ENCODE data around the gene TMEM74B. TPM values are rescaled to one million over a fixed set of nuclear protein-coding genes. Genes with fewer than 3 reads are reported as not detected.
A peak's percentile ranks its signal among the peaks of the same experiment; 100 is the strongest.

The TMEM74B gene
- polyA plus RNA-seq, 3 donors from 2014 or later, result not detected

DNA sequence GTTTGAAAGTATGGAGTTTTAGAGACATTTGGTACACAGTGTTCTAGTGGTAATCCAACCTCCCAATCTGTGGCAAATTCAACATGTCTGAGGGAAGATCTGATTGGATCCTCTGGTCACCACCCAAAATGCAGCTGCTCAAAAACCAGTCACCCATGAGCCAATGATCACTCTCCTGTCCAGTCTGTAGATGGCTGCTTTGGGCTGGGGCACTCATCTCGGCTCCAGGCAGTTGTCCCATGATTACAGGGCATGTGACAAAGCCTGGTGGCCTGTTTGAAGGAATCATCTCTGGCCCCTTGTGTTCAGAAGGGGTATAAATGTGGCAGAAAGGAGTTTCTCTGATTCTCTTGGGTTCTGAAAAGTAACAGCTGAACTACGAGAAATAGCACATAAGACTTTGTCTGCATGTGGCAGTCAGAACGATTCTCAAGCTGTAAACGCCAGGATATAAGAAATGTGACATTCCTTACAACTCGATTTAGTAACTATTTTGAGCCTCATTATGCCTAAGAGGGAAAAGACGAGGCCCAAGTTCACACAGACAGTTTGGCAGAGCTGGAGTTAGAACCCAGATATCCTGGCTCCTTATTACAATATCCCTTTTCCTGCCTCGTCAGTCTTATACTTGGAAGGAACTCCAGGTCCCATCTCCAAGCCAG lies 14.6 kb upstream of the TMEM74B start:
- H3K4me3 Mint-ChIP-seq, result no peak overlapping the region
- no peaks in the 10 kb centered on the region for H3K9me3 Mint-ChIP-seq
- H3K36me3 Mint-ChIP-seq, result no peaks in the 10 kb centered on the region
- H3K27me3 Mint-ChIP-seq (ENCODE audit: low read depth in 3 of 3), result peaks cover 0 to 2% (median under 1%) of the 10 kb centered on the region in 3 donors
- no peak for DNase-seq
- H3K27ac Mint-ChIP-seq, result no peak overlapping the region
- no peaks in the 10 kb centered on the region for H3K4me1 Mint-ChIP-seq

DNA sequence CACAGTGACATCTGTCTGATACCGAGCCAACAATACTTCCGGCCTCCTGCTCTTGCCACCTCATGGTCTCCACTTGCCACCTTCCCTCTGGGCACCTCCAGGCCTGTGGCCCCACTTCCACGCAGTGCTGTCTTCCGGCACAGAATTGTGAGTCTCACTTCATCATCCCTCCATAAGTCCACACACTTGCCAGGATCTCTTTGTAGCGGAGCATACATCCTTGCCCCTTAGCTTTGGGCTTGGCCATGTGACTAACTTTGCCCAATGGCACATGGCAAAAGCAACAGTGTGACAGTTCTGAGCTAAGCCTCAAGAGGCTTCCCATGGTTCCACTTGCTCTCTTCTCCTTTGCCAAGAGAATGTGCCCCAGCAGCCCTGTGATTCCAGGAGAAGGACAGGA lies 14.0 kb upstream of the TMEM74B start:
- Mint-ChIP-seq H3K27me3 (ENCODE audit: low read depth in 3 of 3) (peaks cover 0 to 2% (median 0%) of the 10 kb centered on the region in 3 donors), H3K9me3 (no peaks in the 10 kb centered on the region), H3K36me3 (no peaks in the 10 kb centered on the region), H3K4me3 (no peak overlapping the region), H3K27ac (no peak overlapping the region), H3K4me1 (no peaks in the 10 kb centered on the region)
- DNase-seq, result no peak

DNA sequence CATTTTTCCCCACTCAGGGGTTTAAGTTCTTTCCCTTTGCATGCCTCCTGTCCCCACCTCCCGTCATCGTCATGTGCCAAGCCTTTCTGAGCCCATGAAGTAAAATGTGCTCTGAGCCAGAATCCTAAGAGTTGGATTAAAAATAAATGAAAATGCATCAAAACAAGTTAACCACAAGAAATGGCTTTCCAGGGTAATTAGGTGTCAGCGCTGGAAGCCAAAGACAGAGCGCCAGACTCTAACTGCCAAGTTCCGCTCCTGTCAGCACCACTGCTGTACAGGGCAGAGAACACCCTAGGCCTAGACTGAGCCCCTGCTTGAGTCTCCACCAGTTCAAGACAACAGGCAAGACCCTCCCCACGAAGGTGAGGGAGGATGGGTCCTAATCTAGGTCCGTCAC lies 13.0 kb upstream of the TMEM74B start:
- Mint-ChIP-seq H3K27ac (no peak overlapping the region), H3K27me3 (ENCODE audit: low read depth in 3 of 3) (peaks cover 0 to 2% (median 0%) of the 10 kb centered on the region in 3 donors), H3K4me3 (no peak overlapping the region), H3K36me3 (no peaks in the 10 kb centered on the region), H3K9me3 (no peaks in the 10 kb centered on the region), H3K4me1 (no peaks in the 10 kb centered on the region)
- DNase-seq, result no peak

DNA sequence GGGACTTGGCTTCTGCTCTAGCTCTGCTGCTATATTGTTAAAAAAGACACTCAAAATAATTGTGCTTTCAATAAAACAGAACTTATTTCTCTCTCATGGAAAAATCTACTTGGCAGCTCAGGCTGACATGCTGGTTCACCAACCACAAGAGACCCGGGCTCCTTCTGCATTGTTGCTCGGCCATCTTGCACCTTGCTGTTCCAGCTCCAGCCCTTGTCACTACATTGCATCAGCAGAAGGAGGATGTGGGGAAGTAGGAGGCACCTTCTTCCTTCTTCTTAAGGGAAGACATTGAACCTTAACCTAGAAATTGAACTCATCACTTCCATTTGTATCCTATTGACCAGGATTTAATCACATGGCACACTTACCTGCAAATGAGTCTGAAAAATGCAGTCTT lies 11.9 kb upstream of the TMEM74B start:
- no peak overlapping the region for H3K27ac Mint-ChIP-seq
- no peaks in the 10 kb centered on the region for H3K36me3 Mint-ChIP-seq
- DNase-seq, result no peak
- H3K4me3 Mint-ChIP-seq, result no peak overlapping the region
- peaks cover 0 to 2% (median 0%) of the 10 kb centered on the region in 3 donors for H3K27me3 Mint-ChIP-seq (ENCODE audit: low read depth in 3 of 3)
- H3K9me3 Mint-ChIP-seq, result no peaks in the 10 kb centered on the region
- H3K4me1 Mint-ChIP-seq, result no peaks in the 10 kb centered on the region

- Mint-ChIP-seq H3K9me3 (no peaks in the 10 kb centered on the region), H3K27me3 (ENCODE audit: low read depth in 3 of 3) (peaks cover 0 to under 1% (median under 1%) of the 10 kb centered on the region in 3 donors), H3K4me1 (no peaks in the 10 kb centered on the region), H3K27ac (no peak overlapping the region), H3K36me3 (no peaks in the 10 kb centered on the region), H3K4me3 (no peak overlapping the region)
- no peak for DNase-seq
Measured at GRCh38 chr20:1195226-1195625, 10.4 kb upstream of the TMEM74B start.

GRCh38 chr20:1191299-1191698 lies 6.5 kb upstream of the TMEM74B start:
- no peak for DNase-seq
- Mint-ChIP-seq H3K27ac (no peak overlapping the region), H3K27me3 (ENCODE audit: low read depth in 3 of 3) (peaks cover 0 to 3% (median 2%) of the 10 kb centered on the region in 3 donors), H3K4me3 (no peak overlapping the region), H3K9me3 (no peaks in the 10 kb centered on the region), H3K4me1 (peaks cover 0 to under 1% of the 10 kb centered on the region in 2 donors), H3K36me3 (no peaks in the 10 kb centered on the region)

- Mint-ChIP-seq H3K4me1 (peaks cover 4 to 5% of the 10 kb centered on the region in 2 donors), H3K4me3 (no peak overlapping the region), H3K9me3 (no peaks in the 10 kb centered on the region), H3K27ac (no peak overlapping the region), H3K27me3 (ENCODE audit: low read depth in 3 of 3) (peaks cover under 1 to 4% (median 3%) of the 10 kb centered on the region in 3 donors), H3K36me3 (no peaks in the 10 kb centered on the region)
- DNase-seq, result no peak
Measured at GRCh38 chr20:1190847-1191246, 6.1 kb upstream of the TMEM74B start.

DNA sequence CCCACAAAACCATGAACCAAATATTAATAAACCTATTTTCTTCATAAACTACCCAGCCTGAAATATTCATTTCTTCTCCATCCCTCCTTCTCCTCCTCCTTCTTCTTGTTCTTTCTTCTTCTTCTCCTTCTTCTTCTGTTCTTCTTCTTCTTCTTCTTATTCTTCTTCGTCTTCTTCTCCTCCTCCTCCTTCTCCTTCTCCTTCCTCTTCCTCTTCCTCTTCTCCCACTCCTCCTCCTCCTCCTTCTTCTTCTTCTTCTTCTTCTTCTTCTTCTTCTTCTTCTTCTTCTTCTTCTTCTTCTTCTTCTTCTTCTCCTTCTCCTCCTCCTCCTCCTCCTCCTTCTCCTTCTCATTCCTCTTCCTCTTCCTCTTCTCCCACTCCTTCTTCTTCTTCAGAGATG lies 5.0 kb upstream of the TMEM74B start:
- Mint-ChIP-seq H3K36me3 (no peaks in the 10 kb centered on the region), H3K4me1 (peaks cover 5% of the 10 kb centered on the region in 2 donors), H3K4me3 (no peak overlapping the region), H3K27me3 (ENCODE audit: low read depth in 3 of 3) (peaks cover 2 to 4% (median 3%) of the 10 kb centered on the region in 3 donors), H3K9me3 (no peaks in the 10 kb centered on the region), H3K27ac (no peak overlapping the region)
- no peak for DNase-seq

DNA sequence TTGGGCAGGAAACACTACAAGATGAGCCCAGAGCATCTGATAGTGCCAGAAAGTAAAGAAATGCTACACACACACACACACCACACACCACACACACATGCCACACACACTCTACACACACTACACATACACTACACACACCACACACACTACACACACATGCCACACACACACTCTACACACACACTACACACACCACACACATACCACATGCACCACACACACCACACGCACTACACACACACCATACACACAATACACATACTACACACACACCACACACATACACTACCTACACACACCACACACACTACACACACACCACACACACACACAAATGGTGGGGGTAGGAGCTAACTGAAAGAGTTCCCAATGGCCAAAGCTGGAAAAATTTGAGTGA lies 3.6 kb upstream of the TMEM74B start:
- Mint-ChIP-seq H3K4me3 (no peak overlapping the region), H3K36me3 (peaks cover 0 to 3% (median 0%) of the 10 kb centered on the region in 3 donors), H3K27ac (no peak overlapping the region), H3K27me3 (ENCODE audit: low read depth in 3 of 3) (peaks cover 2 to 11% (median 9%) of the 10 kb centered on the region in 3 donors), H3K4me1 (peaks cover 12% of the 10 kb centered on the region in 2 donors), H3K9me3 (no peaks in the 10 kb centered on the region)
- no peak for DNase-seq

GRCh38 chr20:1187605-1188171 lies 2.9 kb upstream of the TMEM74B start:
- Mint-ChIP-seq H3K36me3 (peaks cover 0 to 3% (median 0%) of the 10 kb centered on the region in 3 donors), H3K27ac (no peak overlapping the region), H3K27me3 (ENCODE audit: low read depth in 3 of 3) (peaks cover 2 to 11% (median 9%) of the 10 kb centered on the region in 3 donors), H3K9me3 (no peaks in the 10 kb centered on the region), H3K4me3 (no peak overlapping the region), H3K4me1 (peaks cover 12 to 14% of the 10 kb centered on the region in 2 donors)
- DNase-seq, result no peak

GRCh38 chr20:1186367-1186991 lies 1.7 kb upstream of the TMEM74B start:
- DNase-seq, result no peak
- H3K27me3 Mint-ChIP-seq (ENCODE audit: low read depth in 3 of 3), result peaks cover 5 to 11% (median 9%) of the 10 kb centered on the region in 3 donors
- peak overlapping the region in 2 of 5 donors; percentile 49 to 71 for H3K4me3 Mint-ChIP-seq
- no peaks in the 10 kb centered on the region for H3K9me3 Mint-ChIP-seq
- H3K27ac Mint-ChIP-seq, result no peak overlapping the region
- peaks cover 12 to 14% of the 10 kb centered on the region in 2 donors for H3K4me1 Mint-ChIP-seq
- peaks cover 0 to 3% (median 0%) of the 10 kb centered on the region in 3 donors for H3K36me3 Mint-ChIP-seq

DNA sequence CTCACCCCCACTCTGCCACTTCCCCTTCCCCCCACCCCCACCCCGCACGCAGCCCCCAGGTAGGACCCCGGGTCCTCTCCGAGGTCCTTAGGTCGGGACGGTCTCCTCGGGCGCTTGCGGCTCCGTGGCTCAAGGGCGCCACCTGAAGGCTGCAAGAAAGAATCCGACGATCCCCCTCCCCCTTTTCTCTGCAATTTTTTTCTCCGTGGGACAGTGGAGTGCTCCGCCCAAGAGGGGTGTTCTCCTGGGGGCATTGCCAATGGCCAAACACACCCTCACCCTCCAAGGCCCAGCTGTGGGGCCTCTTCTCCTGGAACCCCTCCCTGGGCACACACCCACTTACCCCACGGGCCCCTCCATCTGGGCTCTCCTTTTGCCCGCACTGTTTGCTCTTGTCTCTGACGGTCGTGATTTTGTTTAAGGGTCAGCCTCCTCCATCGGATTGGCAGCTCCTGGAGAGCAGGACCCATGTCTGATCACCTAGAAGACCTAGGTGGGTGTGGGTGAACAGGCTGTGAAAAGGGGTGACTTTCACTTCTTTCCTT lies 1.1 kb upstream of the TMEM74B start:
- Mint-ChIP-seq H3K4me3 (peak overlapping the region in 4 of 5 donors; percentile 49 to 71 (median 56)), H3K9me3 (no peaks in the 10 kb centered on the region), H3K36me3 (peaks cover 0 to 3% (median 0%) of the 10 kb centered on the region in 3 donors), H3K4me1 (peaks cover 12 to 14% of the 10 kb centered on the region in 2 donors), H3K27ac (no peak overlapping the region), H3K27me3 (ENCODE audit: low read depth in 3 of 3) (peaks cover 5 to 11% (median 9%) of the 10 kb centered on the region in 3 donors)
- peak in 1 of 3 donors; percentile 9 for DNase-seq

DNA sequence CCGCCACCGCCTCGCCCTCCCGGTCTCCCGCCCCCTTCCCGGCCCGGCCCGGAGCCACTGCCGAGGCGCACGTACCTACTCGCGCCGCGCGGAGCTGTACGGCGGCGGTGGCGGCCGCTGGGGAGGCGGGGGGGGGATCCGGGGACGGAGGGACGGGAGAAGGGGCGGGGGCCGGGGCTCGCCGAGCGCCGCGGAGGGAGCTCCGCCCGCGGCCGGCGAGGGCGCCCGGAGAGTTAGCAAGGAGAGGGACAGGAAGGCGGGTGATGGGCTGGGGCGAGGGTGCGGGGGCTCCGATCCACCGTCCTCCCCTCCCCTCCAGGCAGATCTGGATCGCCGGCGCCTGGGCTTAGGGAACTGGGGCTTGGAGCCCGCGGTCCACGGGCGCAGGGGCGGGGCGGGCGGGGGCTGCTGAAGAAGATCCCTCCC lies 548 bp upstream of the TMEM74B start:
- peaks cover 0 to 3% (median 0%) of the 10 kb centered on the region in 3 donors for H3K36me3 Mint-ChIP-seq
- peaks cover 5 to 11% (median 9%) of the 10 kb centered on the region in 3 donors for H3K27me3 Mint-ChIP-seq (ENCODE audit: low read depth in 3 of 3)
- H3K9me3 Mint-ChIP-seq, result no peaks in the 10 kb centered on the region
- no peak for DNase-seq
- H3K27ac Mint-ChIP-seq, result no peak overlapping the region
- no peak overlapping the region for H3K4me3 Mint-ChIP-seq
- H3K4me1 Mint-ChIP-seq, result peaks cover 12 to 14% of the 10 kb centered on the region in 2 donors

- peaks cover 5 to 11% (median 7%) of the 10 kb centered on the region in 3 donors for H3K27me3 Mint-ChIP-seq (ENCODE audit: low read depth in 3 of 3)
- H3K9me3 Mint-ChIP-seq, result no peaks in the 10 kb centered on the region
- peaks cover 12 to 14% of the 10 kb centered on the region in 2 donors for H3K4me1 Mint-ChIP-seq
- no peak for DNase-seq
- H3K4me3 Mint-ChIP-seq, result peak overlapping the region; percentile 51 to 71 (median 58)
- peaks cover 0 to 9% (median 6%) of the 10 kb centered on the region in 3 donors for H3K36me3 Mint-ChIP-seq
- H3K27ac Mint-ChIP-seq, result no peak overlapping the region
Measured at GRCh38 chr20:1184260-1184637, 532 bp downstream of the TMEM74B start.

Measured in immature natural killer cell (primary cell).